Liver (tissue), 10 donors: ENCODE results near the gene CISD2. TPM values are rescaled to one million over a fixed set of nuclear protein-coding genes. Genes with fewer than 3 reads are reported as not detected.
"Not testable (repeated sequence)": the region's sequence is repeated elsewhere in the genome, so short reads cannot be mapped to it uniquely, and the experiment has no call there.

Experiments
- DNase-seq: peaks from one replicate; pipeline ENCODE4 v3.0.0-alpha.2; 2017; ENCODE audit warnings: low spot score
- H3K27ac ChIP-seq, 2 donors: one replicate each; pipeline ENCODE4 v1.7.0; 2013; ENCODE audit warnings: inconsistent platforms in 2 of 2, low read length in 2 of 2, control low read depth in 1 of 2, low read depth in 1 of 2, mild to moderate bottlenecking in 1 of 2
- H3K27me3 ChIP-seq, 4 donors: one replicate each; pipeline versions ENCODE4 v1.6.1 to v1.7.0; 2013; ENCODE audit warnings: low read length in 3 of 4, inconsistent platforms in 1 of 4, mild to moderate bottlenecking in 1 of 4, moderate library complexity in 1 of 4; ENCODE audit not compliant: control insufficient read depth in 4 of 4, insufficient read depth in 4 of 4
- H3K36me3 ChIP-seq, 4 donors: one replicate each; pipeline versions ENCODE4 v1.6.1 to v1.7.0; 2013; ENCODE audit warnings: low read length in 3 of 4, mild to moderate bottlenecking in 3 of 4, low read depth in 1 of 4, moderate library complexity in 1 of 4; ENCODE audit not compliant: control insufficient read depth in 4 of 4, insufficient read depth in 3 of 4
- H3K4me1 ChIP-seq, 4 donors: one replicate each; pipeline versions ENCODE4 v1.6.1 to v1.7.0; 2013; ENCODE audit warnings: low read length in 3 of 4, mild to moderate bottlenecking in 3 of 4, moderate library complexity in 1 of 4; ENCODE audit not compliant: control insufficient read depth in 4 of 4, insufficient read depth in 4 of 4
- H3K4me3 ChIP-seq, 3 donors: one replicate each; pipeline versions ENCODE4 v1.6.1 to v1.7.0; 2013; ENCODE audit warnings: low read length in 3 of 3, control low read depth in 1 of 3, low read depth in 1 of 3, mild to moderate bottlenecking in 1 of 3
- H3K9ac ChIP-seq, 2 donors: one replicate each; pipeline ENCODE4 v1.7.0; 2013; ENCODE audit warnings: low read length in 2 of 2, mild to moderate bottlenecking in 2 of 2, moderate library complexity in 2 of 2, control low read depth in 1 of 2, low read depth in 1 of 2
- H3K9me3 ChIP-seq, 4 donors: one replicate each; pipeline versions ENCODE4 v1.6.1 to v1.7.0; 2013; ENCODE audit warnings: low read length in 3 of 4; ENCODE audit not compliant: control insufficient read depth in 4 of 4
- ATF3 ChIP-seq: IDR thresholded peaks from 2 replicates; pipeline ENCODE4 v1.6.1; 2016; ENCODE audit warnings: antibody characterized with exemption
- FOXA2 ChIP-seq: IDR thresholded peaks from 2 replicates; pipeline ENCODE4 v1.6.1; 2016; ENCODE audit warnings: antibody characterized with exemption
- GABPA ChIP-seq, 2 donors: IDR thresholded peaks in 1 of 2; conservative IDR thresholded peaks in 1 of 2; 2 replicates each; pipeline ENCODE4 v1.6.1; 2016; ENCODE audit warnings: antibody characterized with exemption in 2 of 2, mild to moderate bottlenecking in 1 of 2, moderate library complexity in 1 of 2
- HNF4G ChIP-seq: IDR thresholded peaks from 2 replicates; pipeline ENCODE4 v1.6.1; 2016; ENCODE audit warnings: antibody characterized with exemption
- JUND ChIP-seq, 2 donors: IDR thresholded peaks; 2 replicates each; pipeline ENCODE4 v1.6.1; 2016; ENCODE audit warnings: antibody characterized with exemption in 2 of 2
- MAX ChIP-seq: IDR thresholded peaks from 2 replicates; pipeline ENCODE4 v1.6.1; 2016; ENCODE audit warnings: antibody characterized with exemption
- RAD21 ChIP-seq, 2 donors: IDR thresholded peaks; 2 replicates each; pipeline ENCODE4 v1.6.1; 2016; ENCODE audit warnings: antibody characterized with exemption in 2 of 2, mild to moderate bottlenecking in 2 of 2
- RXRA ChIP-seq, 2 donors: IDR thresholded peaks; 2 replicates each; pipeline ENCODE4 v1.6.1; 2017 to 2018; ENCODE audit warnings: antibody characterized with exemption in 2 of 2, mild to moderate bottlenecking in 1 of 2
- SP1 ChIP-seq: IDR thresholded peaks from 2 replicates; pipeline ENCODE4 v1.6.1; 2018; ENCODE audit warnings: antibody characterized with exemption, mild to moderate bottlenecking
- TAF1 ChIP-seq: conservative IDR thresholded peaks from 2 replicates; pipeline ENCODE4 v1.6.1; 2016; ENCODE audit warnings: antibody characterized with exemption, mild to moderate bottlenecking
- WGBS: extraction: QIAGEN DNeasy Blood & Tissue Kit; methylation state at CpG from one replicate; pipeline ENCODE4 v1.1.7; 2013; 5-methylcytosine and 5-hydroxymethylcytosine counted together
- polyA plus RNA-seq, 2 donors: library from polyadenylated mRNA; stranded (reverse) in 1 of 2; unstranded in 1 of 2; fragments of 200-250 nt in 1 of 2; fragments of >200 nt in 1 of 2; fragmentation: Nextera tagmentation in 1 of 2; extraction: Ambion mirVana in 1 of 2; gene quantifications; one replicate each; pipeline versions ENCODE4 v1.2.1 to v1.2.3, GENCODE V29; 2013 to 2015
- small RNA-seq: library from RNA; depleted of rRNA; stranded (forward); fragments of <200 nt; gene quantifications from one replicate; pipeline ENCODE3, GENCODE V24; 2014
- total RNA-seq, 2 donors: library from RNA; depleted of rRNA; stranded (reverse); fragments of >200 nt; gene quantifications; one replicate each; pipeline ENCODE4 v1.2.3, GENCODE V29; 2014
- donor health status: healthy.
- donor health status: healthy.
- donor health status: healthy.
- donor health status: healthy.
- donor health status: healthy.

The CISD2 gene
- total and polyA plus RNA-seq, 4 donors, result 31.5 to 83.2 (median 54.9) TPM

GRCh38 chr4:102935716-102936115 is 66.9 kb downstream of the CISD2 start:
- H3K27ac ChIP-seq, result no peak overlapping the region
- TF ChIP-seq HNF4G, result no peak
- TF ChIP-seq TAF1, result no peak
- no peak for TF ChIP-seq MAX
- no peak for TF ChIP-seq RAD21 (IDR thresholded peaks at IDR 0.05)
- TF ChIP-seq JUND (IDR thresholded peaks at IDR 0.05), result no peak
- no peak for TF ChIP-seq RXRA (IDR thresholded peaks at IDR 0.05)
- no peak for TF ChIP-seq SP1
- no peak for TF ChIP-seq ATF3
- no peak for TF ChIP-seq FOXA2
- no peak for TF ChIP-seq GABPA (IDR thresholded peaks at IDR 0.05 in 1 of 2, conservative IDR thresholded peaks at IDR 0.05 in 1 of 2)
- 66% methylated on average over 2 of the region's 2 CpGs for WGBS
- H3K9me3 ChIP-seq, result no peaks in the 10 kb centered on the region
- H3K4me1 ChIP-seq, result no peaks in the 10 kb centered on the region
- H3K36me3 ChIP-seq, result no peaks in the 10 kb centered on the region
- no peak overlapping the region for H3K9ac ChIP-seq
- DNase-seq, result no peak
- no peak overlapping the region for H3K4me3 ChIP-seq
- no peaks in the 10 kb centered on the region for H3K27me3 ChIP-seq

GRCh38 chr4:102938063-102938462 is 69.3 kb downstream of the CISD2 start:
- DNase-seq, H3K27me3 ChIP-seq, H3K9me3 ChIP-seq, H3K9ac ChIP-seq, H3K4me3 ChIP-seq, H3K4me1 ChIP-seq, H3K36me3 ChIP-seq, H3K27ac ChIP-seq: not testable (repeated sequence)
- 87% methylated on average over 2 of the region's 2 CpGs for WGBS

Small RNAs within 50 kb of the gene (small RNA-seq; reads per million reads assigned to genes)
- not detected for gene RNU7-151P

Other genes with a start within 250 kb of the CISD2 start
- gene MANBA, start 108.0 kb upstream of the CISD2 start, total RNA-seq, result 10 to 100 TPM; 22.9 to 24.2 TPM
- gene MANBA, start 108.0 kb upstream of the CISD2 start, polyA plus RNA-seq, result 1 to 10 TPM; 7.1 to 8.2 TPM
- 100 to 1,000 TPM; 166 to 231 TPM for gene UBE2D3, start 41.4 kb upstream of the CISD2 start, total RNA-seq
- gene UBE2D3, start 41.4 kb upstream of the CISD2 start, polyA plus RNA-seq, result 100 to 1,000 TPM; 133 to 134 TPM
- gene SLC9B1, start 150.7 kb downstream of the CISD2 start, total RNA-seq, result under 1 TPM; 0.50 to 0.51 TPM
- gene SLC9B1, start 150.7 kb downstream of the CISD2 start, polyA plus RNA-seq, result under 1 TPM in 1 of 2 donors, not detected in 1; 0.19 TPM
- gene SLC9B2, start 207.8 kb downstream of the CISD2 start, total RNA-seq, result 10 to 100 TPM; 36.2 to 47.0 TPM
- 10 to 100 TPM; 23.7 to 32.7 TPM for gene SLC9B2, start 207.8 kb downstream of the CISD2 start, polyA plus RNA-seq
- gene BDH2, start 230.8 kb downstream of the CISD2 start, total RNA-seq, result 10 to 100 TPM; 16.6 to 44.1 TPM
- gene BDH2, start 230.8 kb downstream of the CISD2 start, polyA plus RNA-seq, result 10 to 100 TPM; 26.8 to 88.5 TPM